HG03095 (cell line): Measurements from ENCODE around the gene SPRYD3.
"Not testable (repeated sequence)": the region's sequence is repeated elsewhere in the genome, so short reads cannot be mapped to it uniquely, and the experiment has no call there.

Experiments
- ATAC-seq: cut with Tn5 transposase; IDR thresholded peaks from one replicate; pipeline ENCODE4 v1.9.1; 2021; ENCODE audit warnings: moderate library complexity; ENCODE audit not compliant: unreplicated experiment

SPRYD3 gene, protein sequence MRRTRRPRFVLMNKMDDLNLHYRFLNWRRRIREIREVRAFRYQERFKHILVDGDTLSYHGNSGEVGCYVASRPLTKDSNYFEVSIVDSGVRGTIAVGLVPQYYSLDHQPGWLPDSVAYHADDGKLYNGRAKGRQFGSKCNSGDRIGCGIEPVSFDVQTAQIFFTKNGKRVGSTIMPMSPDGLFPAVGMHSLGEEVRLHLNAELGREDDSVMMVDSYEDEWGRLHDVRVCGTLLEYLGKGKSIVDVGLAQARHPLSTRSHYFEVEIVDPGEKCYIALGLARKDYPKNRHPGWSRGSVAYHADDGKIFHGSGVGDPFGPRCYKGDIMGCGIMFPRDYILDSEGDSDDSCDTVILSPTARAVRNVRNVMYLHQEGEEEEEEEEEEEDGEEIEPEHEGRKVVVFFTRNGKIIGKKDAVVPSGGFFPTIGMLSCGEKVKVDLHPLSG

DNA sequence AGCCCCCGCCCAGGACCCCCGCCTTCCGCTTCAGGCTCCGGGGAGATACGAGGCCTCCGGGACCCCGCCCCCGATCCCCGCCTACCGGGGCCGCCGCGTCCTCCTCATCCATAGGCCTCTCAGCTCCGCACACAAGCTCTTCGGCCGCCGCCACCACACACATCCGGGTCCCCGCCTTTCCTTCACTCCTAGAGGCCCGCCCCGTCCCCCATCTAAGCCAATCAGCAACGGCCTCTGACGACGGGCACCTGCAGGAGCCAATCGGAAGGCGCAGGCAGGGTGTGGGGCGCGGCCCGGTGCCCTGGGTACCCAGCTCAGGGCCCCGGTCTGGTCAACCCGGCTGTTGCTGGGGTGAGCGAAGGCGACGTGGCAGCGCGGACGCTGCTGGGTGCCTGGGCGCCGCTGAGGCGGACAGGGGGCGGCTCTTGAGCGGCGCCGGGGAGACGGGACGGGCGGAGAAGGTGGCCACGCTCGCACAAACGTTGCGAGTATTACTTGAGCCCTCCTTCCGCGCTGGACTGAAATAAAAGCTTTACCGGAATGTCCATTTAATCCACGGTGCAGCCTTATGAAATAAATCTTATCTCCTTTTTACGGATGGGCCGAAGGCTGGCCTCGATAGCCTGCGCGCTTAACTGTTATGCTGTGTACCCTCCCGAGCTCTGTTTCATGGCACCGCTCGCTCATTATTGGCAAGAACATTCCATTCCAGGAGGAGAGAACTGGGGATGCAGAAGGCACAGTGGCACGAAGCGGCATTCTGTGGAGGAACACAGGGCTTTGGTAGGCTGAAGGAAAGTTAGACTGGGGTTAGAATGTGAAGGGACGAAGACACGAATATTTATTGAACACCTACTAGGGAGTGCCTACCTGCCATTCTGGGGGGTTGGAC lies at the start of gene SPRYD3:
TSS of gene SPRYD3 (minus strand) at position 165 of the 892 bp plus-strand sequence. CDS start at position 108, 57 bp downstream.
- peak; percentile 97 for ATAC-seq

DNA sequence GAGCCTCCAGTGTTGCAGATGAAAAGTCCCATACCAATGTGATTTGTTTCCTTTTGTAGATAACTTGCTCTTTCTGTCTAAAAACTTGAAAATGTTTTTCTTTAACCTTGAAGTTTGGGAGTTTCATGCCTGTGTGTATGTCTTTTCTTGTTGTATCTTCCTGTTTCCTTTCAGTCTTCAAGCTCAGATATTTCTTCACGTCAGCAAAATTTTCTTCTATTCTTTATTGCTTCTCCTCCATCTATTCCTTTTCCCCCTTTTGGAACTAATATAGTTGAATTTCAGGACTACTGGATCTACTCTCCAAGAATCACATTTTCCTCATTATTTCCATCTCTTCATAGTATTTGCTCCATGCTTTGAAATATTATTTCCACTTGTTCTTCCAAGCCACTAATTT lies 48.0 kb upstream of the SPRYD3 start:
- ATAC-seq, result no peak

DNA sequence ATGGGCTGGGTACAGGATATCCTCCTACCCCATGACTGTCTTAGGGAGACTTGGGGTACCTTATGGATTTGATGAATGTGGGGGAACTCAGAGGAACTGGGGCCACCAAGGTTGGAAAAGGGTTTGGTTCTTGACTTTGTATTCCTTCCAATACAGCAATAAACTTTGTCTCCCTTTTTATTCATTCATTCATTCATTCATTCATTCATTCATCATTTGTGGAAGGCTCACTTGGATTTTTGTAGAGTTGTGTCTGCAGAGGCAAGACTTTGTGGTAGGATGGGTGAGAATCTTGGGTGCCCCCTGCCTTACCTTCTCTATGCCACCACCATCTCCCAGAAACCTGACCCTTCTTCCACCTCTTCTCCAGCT lies 45.1 kb upstream of the SPRYD3 start:
- ATAC-seq, result no peak

DNA sequence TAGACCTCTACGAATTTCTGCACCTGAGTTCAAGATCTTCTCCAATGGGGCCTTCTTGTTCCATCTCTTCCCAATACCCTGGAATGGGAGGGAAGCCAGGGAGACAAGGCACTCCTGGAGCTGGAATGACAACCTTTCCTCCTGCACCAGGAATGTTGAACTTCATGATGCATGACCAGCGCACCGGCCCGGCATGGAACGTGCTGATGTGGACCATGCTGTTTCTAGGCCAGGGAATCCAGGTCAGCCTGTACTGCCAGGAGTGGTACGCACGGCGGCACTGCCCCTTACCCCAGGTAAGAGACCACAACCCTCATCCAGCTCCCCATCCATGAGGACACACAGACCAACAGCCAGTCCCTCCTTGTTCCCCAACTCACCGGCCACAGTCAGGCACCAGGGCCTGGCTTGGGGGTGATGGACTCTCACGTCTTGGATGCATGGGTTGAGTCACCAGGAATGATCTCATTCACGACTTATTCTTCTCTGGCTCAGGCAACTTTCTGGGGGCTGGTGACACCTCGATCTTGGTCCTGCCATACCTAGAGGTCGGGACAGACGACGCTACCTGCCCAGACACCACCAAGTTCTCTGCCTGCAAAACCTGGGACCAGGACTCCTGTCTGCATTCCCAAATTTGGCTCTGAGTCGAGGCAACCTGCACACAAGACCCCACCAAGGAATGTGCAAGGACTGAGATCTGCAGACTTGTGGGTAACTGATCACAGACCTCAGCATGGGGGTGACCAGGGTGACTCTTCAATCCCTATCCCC lies 44.6 kb upstream of the SPRYD3 start:
- ATAC-seq, result no peak

DNA sequence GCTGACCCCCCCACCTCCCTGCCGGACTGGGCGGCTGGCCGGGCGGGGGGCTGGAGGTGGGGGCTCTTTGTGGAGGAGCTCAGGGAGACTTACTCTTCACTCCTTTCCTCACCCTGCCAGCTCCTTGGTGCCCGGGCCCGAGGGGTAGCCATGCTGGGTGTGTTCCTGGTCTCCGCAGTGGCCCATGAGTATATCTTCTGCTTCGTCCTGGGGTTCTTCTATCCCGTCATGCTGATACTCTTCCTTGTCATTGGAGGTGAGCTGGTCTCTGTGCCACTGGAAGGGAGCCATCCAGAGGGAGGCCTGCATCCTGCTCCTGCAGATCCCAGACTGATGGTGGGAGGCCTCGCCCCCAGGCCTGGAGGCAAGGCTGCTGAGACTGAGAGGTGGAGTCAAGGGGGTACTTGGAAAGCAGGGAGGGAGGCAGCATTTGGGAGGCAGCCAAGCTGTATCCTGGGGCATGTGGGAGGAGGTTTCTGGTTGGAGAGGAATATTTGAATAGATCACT lies 43.8 kb upstream of the SPRYD3 start:
- ATAC-seq, result no peak

DNA sequence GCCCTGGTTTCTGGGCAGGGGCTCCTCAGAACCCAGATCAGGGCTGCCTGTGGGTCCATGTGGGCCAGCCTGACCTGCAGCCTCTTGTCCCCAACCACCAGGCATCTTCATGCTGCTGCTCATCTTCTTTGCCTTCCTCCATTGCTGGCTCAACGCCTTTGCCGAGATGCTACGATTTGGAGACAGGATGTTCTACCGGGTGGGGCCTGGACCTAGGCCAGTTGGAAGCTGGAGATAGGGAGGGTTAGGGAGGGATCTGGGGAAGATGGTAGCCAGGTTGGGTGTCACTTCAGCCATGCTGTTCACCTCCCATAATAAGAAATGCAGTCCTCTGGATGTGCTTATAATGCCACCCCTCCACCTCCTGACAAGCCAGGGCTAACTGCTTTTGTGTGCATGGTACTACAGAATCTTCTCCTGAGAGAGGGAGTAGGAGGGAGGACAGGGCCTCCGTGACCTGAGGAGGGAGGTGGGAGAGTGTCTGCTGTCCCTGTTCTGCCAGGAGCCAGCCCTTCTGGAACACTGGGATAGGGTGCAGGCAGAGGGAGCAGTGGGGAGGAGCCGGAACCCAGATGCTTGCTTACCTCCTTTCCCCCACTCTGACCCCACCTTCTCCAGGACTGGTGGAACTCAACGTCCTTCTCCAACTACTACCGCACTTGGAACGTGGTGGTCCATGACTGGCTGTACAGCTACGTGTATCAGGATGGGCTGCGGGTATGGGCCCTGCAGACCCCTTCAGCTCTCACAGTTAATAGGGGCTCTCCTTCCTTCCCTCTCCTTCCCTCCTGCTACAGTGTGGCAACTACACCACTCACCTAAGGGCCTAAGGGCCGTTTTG lies 41.7 kb upstream of the SPRYD3 start:
- no peak for ATAC-seq

DNA sequence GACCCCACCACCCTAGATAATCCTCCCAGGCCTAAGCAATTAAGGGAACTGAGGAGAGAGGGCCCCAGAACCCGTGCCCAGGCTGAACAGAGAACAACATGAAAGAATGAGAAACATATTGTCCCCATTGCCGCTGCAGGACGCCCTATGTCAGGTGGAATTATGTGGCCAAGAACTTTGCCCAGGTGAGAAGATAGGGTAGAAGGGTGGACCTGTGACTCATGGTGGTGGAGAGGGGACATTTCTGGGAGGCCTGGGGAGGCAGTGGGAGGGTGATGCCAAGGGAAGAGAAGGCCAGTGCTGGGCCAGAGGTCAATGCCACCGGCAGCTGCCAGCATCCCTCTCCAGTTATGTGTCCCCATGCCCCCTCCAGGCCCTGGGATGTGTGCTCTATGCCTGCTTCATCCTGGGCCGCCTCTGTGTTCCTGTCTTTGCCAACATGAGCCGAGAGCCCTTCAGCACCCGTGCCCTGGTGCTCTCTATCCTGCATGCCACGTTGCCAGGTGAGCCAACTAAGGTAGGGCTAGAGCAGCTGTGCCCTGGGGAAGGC lies 39.6 kb upstream of the SPRYD3 start:
- ATAC-seq, result no peak

DNA sequence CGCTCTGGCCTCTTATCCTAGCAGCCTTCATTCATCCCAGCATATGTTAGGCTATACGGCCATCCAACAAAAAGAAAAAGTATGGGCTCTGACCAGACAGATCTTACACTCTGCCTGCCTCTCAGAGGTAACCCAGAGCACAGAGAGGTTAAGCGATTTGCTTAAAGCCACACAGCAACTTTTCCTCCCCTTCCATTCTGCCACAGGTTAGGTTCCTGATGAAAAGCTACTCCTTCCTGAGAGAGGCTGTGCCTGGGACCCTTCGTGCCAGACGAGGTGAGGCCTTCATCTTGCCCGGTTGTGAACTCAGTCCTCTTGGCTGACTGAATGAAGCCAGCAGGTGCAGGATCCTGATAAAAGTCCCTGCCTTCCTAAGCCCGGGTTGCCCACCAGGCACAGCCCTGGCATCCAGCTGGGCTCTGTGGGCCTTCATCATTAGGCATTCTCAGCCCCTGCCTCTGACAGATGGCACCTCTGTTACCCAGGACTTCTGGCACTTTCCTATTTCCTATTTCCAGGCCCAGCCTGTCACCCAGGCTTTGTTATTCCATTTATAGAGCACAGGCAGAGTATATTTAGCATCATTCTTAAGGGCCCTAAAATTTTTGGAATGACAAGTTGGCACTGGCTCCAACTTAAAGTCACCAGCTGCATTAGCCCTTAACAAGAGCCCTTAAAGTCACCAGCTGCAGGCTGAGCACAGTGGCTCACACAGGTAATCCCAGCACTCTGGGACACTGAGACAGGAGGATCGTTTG lies 36.9 kb upstream of the SPRYD3 start:
- ATAC-seq, result no peak

DNA sequence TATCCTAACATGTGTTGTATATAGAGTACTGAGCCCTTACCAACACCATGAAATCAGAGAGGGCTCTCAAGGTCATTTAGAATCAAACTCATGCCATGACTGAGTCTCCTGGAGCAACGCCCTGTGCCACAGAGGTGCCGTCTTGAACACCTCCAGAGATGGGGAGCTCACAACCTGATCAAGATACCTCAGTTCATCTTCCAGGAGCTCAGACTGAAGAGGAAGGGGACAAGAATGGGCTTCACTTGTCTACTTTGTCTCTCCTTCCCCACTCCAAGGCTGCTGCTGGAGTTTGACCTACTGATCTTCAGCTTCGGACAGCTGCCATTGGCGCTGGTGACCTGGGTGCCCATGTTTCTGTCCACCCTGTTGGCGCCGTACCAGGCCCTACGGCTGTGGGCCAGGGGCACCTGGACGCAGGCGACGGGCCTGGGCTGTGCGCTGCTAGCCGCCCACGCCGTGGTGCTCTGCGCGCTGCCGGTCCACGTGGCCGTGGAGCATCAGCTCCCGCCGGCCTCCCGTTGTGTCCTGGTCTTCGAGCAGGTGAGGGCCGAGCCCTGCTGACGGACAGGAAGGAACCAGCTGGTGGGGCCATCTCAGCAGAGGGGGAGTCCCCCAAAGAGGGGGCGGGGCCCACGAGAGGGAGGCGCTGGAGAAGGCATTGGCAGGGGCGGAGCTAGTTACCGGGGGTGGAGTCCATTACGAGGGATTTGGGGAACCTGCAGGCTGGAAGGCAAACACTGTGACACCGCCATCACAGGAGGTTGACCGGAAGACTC lies 36.1 kb upstream of the SPRYD3 start:
- ATAC-seq, result no peak

DNA sequence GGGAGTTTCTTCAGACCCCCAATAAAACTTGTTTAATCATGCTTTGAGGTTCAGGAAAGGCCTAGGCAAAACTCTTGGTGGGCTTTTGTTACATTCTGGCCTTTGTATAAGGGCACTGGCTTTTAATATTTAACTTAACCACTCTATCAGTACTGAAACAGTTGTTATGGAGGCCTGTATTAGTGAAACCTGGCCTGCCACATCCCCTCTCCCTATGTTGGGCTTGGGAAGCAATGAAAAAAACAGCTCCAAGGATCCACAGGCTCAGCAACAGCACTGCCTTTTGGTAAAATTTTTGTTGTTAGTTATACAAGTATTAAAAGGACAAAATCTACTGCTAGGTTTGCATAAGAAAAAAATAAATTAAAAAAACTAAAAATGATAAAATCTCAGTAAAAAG lies 34.8 kb upstream of the SPRYD3 start:
- no peak for ATAC-seq

DNA sequence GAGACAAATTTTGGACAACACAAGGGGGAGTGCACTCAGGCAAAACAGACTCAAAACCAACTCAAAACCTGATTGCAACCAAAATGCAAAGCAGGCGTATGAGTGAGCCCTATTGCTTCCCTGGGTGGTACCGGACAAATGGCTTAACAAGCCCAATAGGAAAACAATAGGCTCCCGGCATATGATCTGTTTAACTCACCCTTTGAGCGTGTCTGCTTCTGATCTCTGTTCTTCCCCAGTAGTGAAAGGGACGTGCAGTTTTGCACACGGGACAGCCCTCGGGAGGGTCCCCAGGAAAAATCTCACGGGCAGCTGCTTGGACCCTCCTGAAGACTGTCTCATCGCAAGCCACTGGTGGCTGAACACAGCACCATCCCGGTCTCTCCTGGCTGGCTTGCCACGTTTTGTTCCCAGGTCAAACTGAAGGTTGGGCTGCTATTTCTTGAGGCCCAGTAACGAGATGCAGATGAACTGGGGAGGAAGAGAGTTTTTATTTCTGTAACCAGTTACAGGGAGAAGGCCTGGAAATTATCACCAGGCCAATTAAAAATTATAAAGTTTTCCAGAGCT lies 34.0 kb upstream of the SPRYD3 start:
- ATAC-seq, result no peak

DNA sequence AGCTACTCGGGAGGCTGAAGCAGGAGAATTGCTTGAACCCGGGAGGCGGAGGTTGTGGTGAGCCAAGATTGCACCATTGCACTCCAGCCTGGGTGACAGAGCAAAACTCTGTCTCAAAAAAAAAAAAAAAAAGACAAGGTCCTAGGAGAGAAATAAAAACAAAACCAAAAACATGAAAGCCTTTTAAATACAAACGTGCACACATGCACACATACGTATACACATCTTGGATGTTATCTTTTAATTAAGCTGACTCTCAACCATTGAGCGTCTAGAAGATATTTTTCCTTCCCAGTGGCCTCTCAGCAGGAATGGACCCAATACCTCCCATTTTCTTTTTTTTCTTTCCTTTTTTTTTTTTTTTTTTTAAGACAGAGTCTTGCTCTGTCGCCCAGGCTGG lies 33.2 kb upstream of the SPRYD3 start:
- ATAC-seq, result not testable (repeated sequence)

DNA sequence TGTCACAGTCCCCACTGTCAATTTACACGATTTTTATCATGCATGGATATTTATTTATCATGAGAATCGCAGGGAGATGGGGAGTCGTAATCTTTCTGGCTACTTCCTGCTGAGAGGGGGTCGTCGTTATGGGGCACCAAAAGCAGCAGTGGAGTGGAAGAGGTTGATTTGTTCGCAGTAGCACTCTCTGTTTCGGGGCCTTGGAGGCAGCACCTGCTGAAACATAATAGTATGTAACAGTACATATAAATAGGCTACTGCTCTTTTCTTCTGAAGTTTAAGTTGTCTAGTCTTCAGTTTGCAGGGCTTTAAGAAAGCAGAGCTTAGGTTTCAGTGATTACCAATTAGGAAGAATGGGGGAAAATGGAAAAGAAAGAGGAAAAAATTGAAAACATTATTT lies 27.9 kb upstream of the SPRYD3 start:
- no peak for ATAC-seq

DNA sequence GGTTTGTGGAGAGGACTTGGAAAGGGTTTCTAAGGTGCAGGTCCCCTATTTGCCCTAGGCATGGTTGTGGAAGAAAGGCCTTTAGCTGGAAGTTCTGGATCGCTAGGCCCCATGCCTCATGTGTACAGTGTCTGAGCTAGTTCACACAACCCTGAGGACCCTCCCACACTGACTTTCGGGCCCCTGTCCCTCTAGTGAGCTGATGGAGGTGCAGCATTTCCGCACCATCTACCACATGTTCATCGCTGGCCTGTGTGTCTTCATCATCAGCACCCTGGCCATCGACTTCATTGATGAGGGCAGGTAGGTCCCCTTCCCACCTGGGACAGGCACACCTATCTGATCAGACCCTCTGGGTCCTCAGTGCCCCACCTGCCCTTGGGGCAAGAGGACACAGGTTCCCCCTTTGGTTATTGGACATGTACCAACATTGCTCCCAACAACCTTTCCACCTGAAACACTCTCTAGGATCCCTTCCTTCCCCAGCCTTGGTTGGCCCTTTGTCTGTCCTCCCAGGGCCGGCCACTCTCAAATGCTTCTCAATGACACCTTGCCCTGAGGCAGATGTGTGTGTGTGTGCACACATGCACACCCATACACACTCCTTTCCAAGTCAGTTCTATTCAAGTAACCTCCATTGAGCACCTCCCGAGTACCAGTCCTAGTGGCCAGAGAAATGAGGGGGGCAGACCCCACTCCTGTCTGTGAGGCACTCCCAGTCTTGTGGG lies 26.7 kb upstream of the SPRYD3 start:
- no peak for ATAC-seq

DNA sequence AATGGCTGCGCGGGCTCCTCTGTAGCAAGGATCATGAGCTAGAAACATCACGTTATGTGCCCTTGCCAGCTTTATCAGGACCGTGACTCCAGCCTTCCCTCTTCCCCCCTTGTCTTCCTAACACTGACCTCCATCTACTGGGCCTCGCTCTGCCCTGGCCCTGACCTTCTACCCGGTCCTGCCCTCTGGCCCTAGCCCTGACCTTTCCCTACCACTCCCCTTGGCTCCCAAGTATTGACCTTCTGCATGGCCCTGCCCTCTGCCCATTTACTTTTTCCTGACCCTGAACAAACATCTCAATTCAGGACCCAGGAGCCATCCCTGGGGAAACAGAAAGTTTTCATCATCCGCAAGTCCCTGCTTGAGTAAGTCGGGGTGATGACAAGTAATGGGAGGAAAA lies 26.1 kb upstream of the SPRYD3 start:
- no peak for ATAC-seq

DNA sequence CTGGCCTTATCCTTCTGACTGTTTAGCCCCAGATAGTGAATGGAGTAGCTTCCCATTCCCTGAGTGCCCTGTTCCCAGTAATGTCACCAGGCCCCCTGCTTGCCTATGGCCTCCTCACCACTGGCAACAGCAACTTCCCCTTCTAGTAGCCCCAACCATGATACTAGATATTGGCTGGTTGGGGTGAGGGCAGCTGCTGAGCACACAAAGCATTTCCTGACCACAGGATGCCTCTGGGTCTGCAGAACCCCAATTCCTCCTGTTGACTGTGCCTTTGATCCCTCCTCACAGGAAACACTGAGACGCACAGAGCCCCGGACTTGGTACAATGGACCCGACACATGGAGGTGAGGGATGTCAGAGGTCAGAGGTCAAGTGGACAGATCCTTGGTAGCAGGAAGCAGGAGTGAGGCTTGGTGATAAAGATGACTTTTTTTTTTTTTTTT lies 24.7 kb upstream of the SPRYD3 start:
- ATAC-seq, result no peak
